ENCODE results near the gene AP2A2. TPM values are rescaled to one million over a fixed set of nuclear protein-coding genes. Genes with fewer than 3 reads are reported as not detected.

AP2A2 gene
- total and polyA plus RNA-seq, 8 donors, result 15.0 to 350 (median 39.9) TPM

DNA sequence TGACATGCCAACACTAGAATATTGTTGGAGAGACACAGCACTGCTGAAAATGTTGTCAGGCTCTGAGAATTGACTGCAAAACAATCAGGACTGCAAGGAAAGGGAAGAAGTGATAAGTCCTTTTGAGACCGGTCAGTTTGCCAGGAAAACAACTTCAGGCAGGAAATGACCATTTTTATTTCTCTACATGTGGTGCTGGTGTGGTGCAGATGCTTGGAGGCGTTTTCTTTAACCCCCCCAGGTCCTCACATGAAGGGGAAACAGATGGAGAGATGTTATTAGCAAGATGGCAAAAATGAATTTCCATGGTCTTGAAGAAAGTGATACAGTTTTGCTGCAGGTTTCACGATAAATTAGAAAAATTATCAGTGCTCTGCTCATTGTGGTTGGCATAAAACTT lies 5.7 kb downstream of the AP2A2 start:
- no peaks in the 10 kb centered on the region for H3K9me3 ChIP-seq
- no peak for DNase-seq
- intact Hi-C loops (cut with DNase I; ENCODE audit: low total_unique reads), result no loop called here
- H3K27me3 ChIP-seq, result no peaks in the 10 kb centered on the region
- H3K4me3 ChIP-seq, result no peak overlapping the region
- WGBS, 5 donors, result 40 to 58% (median 45%) methylated on average over 3 of the region's 3 CpGs
- peak overlapping the region in 1 of 5 donors; percentile 49 for H3K27ac ChIP-seq
- peaks cover 0 to 5% (median 4%) of the 10 kb centered on the region in 4 donors for H3K36me3 ChIP-seq
- no peak for TF ChIP-seq POLR2A (IDR thresholded peaks at IDR 0.05)
- TF ChIP-seq, protein P1, sequence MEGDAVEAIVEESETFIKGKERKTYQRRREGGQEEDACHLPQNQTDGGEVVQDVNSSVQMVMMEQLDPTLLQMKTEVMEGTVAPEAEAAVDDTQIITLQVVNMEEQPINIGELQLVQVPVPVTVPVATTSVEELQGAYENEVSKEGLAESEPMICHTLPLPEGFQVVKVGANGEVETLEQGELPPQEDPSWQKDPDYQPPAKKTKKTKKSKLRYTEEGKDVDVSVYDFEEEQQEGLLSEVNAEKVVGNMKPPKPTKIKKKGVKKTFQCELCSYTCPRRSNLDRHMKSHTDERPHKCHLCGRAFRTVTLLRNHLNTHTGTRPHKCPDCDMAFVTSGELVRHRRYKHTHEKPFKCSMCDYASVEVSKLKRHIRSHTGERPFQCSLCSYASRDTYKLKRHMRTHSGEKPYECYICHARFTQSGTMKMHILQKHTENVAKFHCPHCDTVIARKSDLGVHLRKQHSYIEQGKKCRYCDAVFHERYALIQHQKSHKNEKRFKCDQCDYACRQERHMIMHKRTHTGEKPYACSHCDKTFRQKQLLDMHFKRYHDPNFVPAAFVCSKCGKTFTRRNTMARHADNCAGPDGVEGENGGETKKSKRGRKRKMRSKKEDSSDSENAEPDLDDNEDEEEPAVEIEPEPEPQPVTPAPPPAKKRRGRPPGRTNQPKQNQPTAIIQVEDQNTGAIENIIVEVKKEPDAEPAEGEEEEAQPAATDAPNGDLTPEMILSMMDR (IDR thresholded peaks at IDR 0.05), result no peak
- TF ChIP-seq EP300 (IDR thresholded peaks at IDR 0.05), result no peak
- peak in 1 of 3 donors; percentile 11 for TF ChIP-seq POLR2AphosphoS5 (IDR thresholded peaks at IDR 0.05)
- H3K4me1 ChIP-seq, result peaks cover 35 to 82% (median 75%) of the 10 kb centered on the region in 4 donors

DNA sequence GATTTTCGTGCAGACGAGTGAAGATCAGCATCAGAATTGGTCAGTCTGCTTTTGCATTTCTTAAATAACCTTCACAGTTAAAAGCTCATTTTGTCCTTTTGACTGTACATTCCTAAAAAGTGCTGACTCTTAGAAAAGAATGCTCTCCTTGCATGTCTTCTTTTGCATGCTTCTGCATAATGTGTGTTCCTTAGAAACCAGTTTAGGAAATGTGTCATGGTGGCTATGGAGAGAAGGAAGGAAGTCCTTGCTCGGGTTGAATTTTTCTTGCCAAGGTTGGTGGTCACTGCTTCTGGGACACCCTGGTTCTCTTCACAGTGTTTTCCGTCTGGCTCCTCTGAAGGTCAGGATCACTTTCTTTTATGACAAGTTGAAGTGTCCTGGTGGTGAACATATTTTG lies 6.8 kb downstream of the AP2A2 start:
- H3K4me1 ChIP-seq, result peaks cover 26 to 71% (median 66%) of the 10 kb centered on the region in 4 donors
- WGBS, 5 donors, result 63 to 88% (median 77%) methylated on average over 4 of the region's 4 CpGs

DNA sequence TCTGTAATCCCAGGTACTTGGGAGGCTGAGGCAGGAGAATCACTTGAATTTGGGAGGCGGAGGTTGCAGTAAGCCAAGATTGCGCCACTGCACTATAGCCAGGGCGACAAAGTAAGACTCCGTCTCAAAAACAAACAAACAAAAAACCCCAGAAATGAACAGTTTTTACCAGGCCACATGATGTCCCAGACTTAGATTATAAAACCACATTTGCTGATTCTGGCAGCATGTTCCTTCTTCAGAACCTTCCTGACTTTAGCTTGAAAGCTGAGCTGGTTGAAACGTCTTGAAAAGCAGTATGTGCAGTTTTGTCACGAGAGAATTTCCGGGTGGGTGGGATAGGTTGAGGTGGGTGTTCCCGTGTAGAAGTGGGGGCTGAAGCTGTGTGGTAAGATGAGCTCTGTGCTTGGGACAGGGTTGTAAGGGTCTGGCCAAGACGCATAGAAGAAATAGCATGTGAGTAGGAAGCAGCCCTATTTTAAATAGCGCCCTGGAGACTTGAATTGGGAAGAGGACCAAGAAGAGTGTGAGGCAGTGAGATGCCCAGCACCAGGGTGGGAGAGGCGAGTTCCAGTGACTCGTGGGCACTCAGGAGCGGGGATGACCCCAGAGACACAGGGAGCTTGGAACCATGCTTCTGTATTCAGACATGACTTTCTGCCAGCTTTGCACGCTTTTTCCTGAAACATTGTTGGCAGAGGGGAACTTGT lies 7.6 kb downstream of the AP2A2 start:
- DNase-seq, result no peak
- TF ChIP-seq, protein P1 (IDR thresholded peaks at IDR 0.05), result no peak
- TF ChIP-seq POLR2A (IDR thresholded peaks at IDR 0.05) (no peak), EP300 (IDR thresholded peaks at IDR 0.05) (no peak), POLR2AphosphoS5 (IDR thresholded peaks at IDR 0.05) (no peak)
- Histone ChIP-seq H3K4me3 (no peak overlapping the region), H3K27me3 (no peaks in the 10 kb centered on the region), H3K27ac (peak overlapping the region in 4 of 5 donors; percentile 21 to 64 (median 52)), H3K36me3 (peaks cover 0 to 8% (median 0%) of the 10 kb centered on the region in 4 donors), H3K9me3 (no peaks in the 10 kb centered on the region), H3K4me1 (peaks cover 20 to 70% (median 62%) of the 10 kb centered on the region in 4 donors)
- intact Hi-C loops (cut with DNase I; ENCODE audit: low total_unique reads), result no loop called here
- 56 to 71% (median 62%) methylated on average over 14 of the region's 14 CpGs for whole genome bisulfite sequencing, 5 donors

More for the DNA sequence above, 6.8 kb downstream of the AP2A2 start:
- H3K36me3 ChIP-seq, result peaks cover 0 to 4% (median under 1%) of the 10 kb centered on the region in 4 donors
- no peaks in the 10 kb centered on the region for H3K27me3 ChIP-seq
- H3K4me3 ChIP-seq, result no peak overlapping the region
- H3K27ac ChIP-seq, result peak overlapping the region in 3 of 5 donors; percentile 21 to 64 (median 49)
- peak in 1 of 2 donors; percentile 36 for DNase-seq
- intact Hi-C loops (cut with DNase I; ENCODE audit: low total_unique reads), result no loop called here
- H3K9me3 ChIP-seq, result no peaks in the 10 kb centered on the region
- TF ChIP-seq EP300 (IDR thresholded peaks at IDR 0.05), result no peak
- peak in 2 of 3 donors; percentile 6 to 30 for TF ChIP-seq POLR2AphosphoS5 (IDR thresholded peaks at IDR 0.05)

DNA sequence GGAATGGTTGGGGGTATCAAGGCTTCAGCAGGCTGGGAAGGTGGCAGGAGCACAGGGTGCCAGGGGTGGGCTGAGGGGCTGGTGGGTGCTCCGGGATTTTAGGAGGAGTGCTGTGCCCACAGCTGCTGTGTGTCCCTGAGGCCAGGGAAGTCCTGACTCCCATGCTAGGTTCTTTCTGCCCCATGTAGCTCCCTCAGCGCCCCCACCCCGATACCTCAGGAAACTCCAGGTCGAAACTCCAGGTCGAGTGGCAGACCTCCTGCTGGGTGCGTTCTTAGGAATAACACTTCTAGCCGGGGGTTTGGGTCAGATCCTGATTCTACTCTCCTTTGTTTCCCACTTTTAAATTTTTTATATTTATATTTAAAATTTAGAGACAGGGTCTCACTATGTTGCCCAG lies 8.3 kb downstream of the AP2A2 start:
- TF ChIP-seq, protein P1 (IDR thresholded peaks at IDR 0.05), result no peak
- no peak for TF ChIP-seq POLR2AphosphoS5 (IDR thresholded peaks at IDR 0.05)
- TF ChIP-seq POLR2A (IDR thresholded peaks at IDR 0.05), result no peak
- no peak for TF ChIP-seq EP300 (IDR thresholded peaks at IDR 0.05)
- intact Hi-C loops (cut with DNase I; ENCODE audit: low total_unique reads), result no loop called here
- Histone ChIP-seq H3K4me1 (peaks cover 14 to 66% (median 57%) of the 10 kb centered on the region in 4 donors), H3K9me3 (no peaks in the 10 kb centered on the region), H3K36me3 (peaks cover 0 to 5% (median 0%) of the 10 kb centered on the region in 4 donors), H3K27me3 (no peaks in the 10 kb centered on the region), H3K4me3 (no peak overlapping the region), H3K27ac (peak overlapping the region in 3 of 5 donors; percentile 49 to 64 (median 54))
- DNase-seq, result no peak
- WGBS, 5 donors, result 86 to 95% (median 92%) methylated on average over 7 of the region's 7 CpGs

Measured in stomach (tissue), 9 donors.